Liver (tissue), 9 donors: ENCODE data around the gene CCDC152. TPM values are rescaled to one million over a fixed set of nuclear protein-coding genes. Genes with fewer than 3 reads are reported as not detected.

Source experiments
- DNase-seq: peaks from one replicate; pipeline ENCODE4 v3.0.0-alpha.2; 2017; ENCODE audit warnings: low spot score
- H3K27ac ChIP-seq, 2 donors: one replicate each; pipeline ENCODE4 v1.7.0; 2013; ENCODE audit warnings: inconsistent platforms in 2 of 2, low read length in 2 of 2, control low read depth in 1 of 2, low read depth in 1 of 2, mild to moderate bottlenecking in 1 of 2
- H3K27me3 ChIP-seq, 4 donors: one replicate each; pipeline versions ENCODE4 v1.6.1 to v1.7.0; 2013; ENCODE audit warnings: low read length in 3 of 4, inconsistent platforms in 1 of 4, mild to moderate bottlenecking in 1 of 4, moderate library complexity in 1 of 4; ENCODE audit not compliant: control insufficient read depth in 4 of 4, insufficient read depth in 4 of 4
- H3K36me3 ChIP-seq, 4 donors: one replicate each; pipeline versions ENCODE4 v1.6.1 to v1.7.0; 2013; ENCODE audit warnings: low read length in 3 of 4, mild to moderate bottlenecking in 3 of 4, low read depth in 1 of 4, moderate library complexity in 1 of 4; ENCODE audit not compliant: control insufficient read depth in 4 of 4, insufficient read depth in 3 of 4
- H3K4me1 ChIP-seq, 4 donors: one replicate each; pipeline versions ENCODE4 v1.6.1 to v1.7.0; 2013; ENCODE audit warnings: low read length in 3 of 4, mild to moderate bottlenecking in 3 of 4, moderate library complexity in 1 of 4; ENCODE audit not compliant: control insufficient read depth in 4 of 4, insufficient read depth in 4 of 4
- H3K4me3 ChIP-seq, 3 donors: one replicate each; pipeline versions ENCODE4 v1.6.1 to v1.7.0; 2013; ENCODE audit warnings: low read length in 3 of 3, control low read depth in 1 of 3, low read depth in 1 of 3, mild to moderate bottlenecking in 1 of 3
- H3K9ac ChIP-seq, 2 donors: one replicate each; pipeline ENCODE4 v1.7.0; 2013; ENCODE audit warnings: low read length in 2 of 2, mild to moderate bottlenecking in 2 of 2, moderate library complexity in 2 of 2, control low read depth in 1 of 2, low read depth in 1 of 2
- H3K9me3 ChIP-seq, 4 donors: one replicate each; pipeline versions ENCODE4 v1.6.1 to v1.7.0; 2013; ENCODE audit warnings: low read length in 3 of 4; ENCODE audit not compliant: control insufficient read depth in 4 of 4
- EGR1 ChIP-seq, 2 donors: IDR thresholded peaks; 2 replicates each; pipeline ENCODE4 v1.6.1; 2016 to 2018; ENCODE audit warnings: antibody characterized with exemption in 2 of 2, low read depth in 2 of 2
- FOXA1 ChIP-seq: IDR thresholded peaks from 2 replicates; pipeline ENCODE4 v1.6.1; 2016; ENCODE audit warnings: antibody characterized with exemption
- FOXA2 ChIP-seq: IDR thresholded peaks from 2 replicates; pipeline ENCODE4 v1.6.1; 2016; ENCODE audit warnings: antibody characterized with exemption
- GABPA ChIP-seq, 2 donors: IDR thresholded peaks in 1 of 2; conservative IDR thresholded peaks in 1 of 2; 2 replicates each; pipeline ENCODE4 v1.6.1; 2016; ENCODE audit warnings: antibody characterized with exemption in 2 of 2, mild to moderate bottlenecking in 1 of 2, moderate library complexity in 1 of 2
- HNF4A ChIP-seq, 2 donors: conservative IDR thresholded peaks; 2 replicates each; pipeline ENCODE4 v1.6.1; 2016; ENCODE audit warnings: antibody characterized with exemption in 2 of 2, mild to moderate bottlenecking in 2 of 2
- HNF4G ChIP-seq: IDR thresholded peaks from 2 replicates; pipeline ENCODE4 v1.6.1; 2016; ENCODE audit warnings: antibody characterized with exemption
- JUND ChIP-seq, 2 donors: IDR thresholded peaks; 2 replicates each; pipeline ENCODE4 v1.6.1; 2016; ENCODE audit warnings: antibody characterized with exemption in 2 of 2
- NR2F2 ChIP-seq: IDR thresholded peaks from 2 replicates; pipeline ENCODE4 v1.6.1; 2016; ENCODE audit warnings: antibody characterized with exemption
- RAD21 ChIP-seq, 2 donors: IDR thresholded peaks; 2 replicates each; pipeline ENCODE4 v1.6.1; 2016; ENCODE audit warnings: antibody characterized with exemption in 2 of 2, mild to moderate bottlenecking in 2 of 2
- RXRA ChIP-seq, 2 donors: IDR thresholded peaks; 2 replicates each; pipeline ENCODE4 v1.6.1; 2017 to 2018; ENCODE audit warnings: antibody characterized with exemption in 2 of 2, mild to moderate bottlenecking in 1 of 2
- SP1 ChIP-seq: IDR thresholded peaks from 2 replicates; pipeline ENCODE4 v1.6.1; 2018; ENCODE audit warnings: antibody characterized with exemption, mild to moderate bottlenecking
- TAF1 ChIP-seq: conservative IDR thresholded peaks from 2 replicates; pipeline ENCODE4 v1.6.1; 2016; ENCODE audit warnings: antibody characterized with exemption, mild to moderate bottlenecking
- YY1 ChIP-seq: IDR thresholded peaks from 2 replicates; pipeline ENCODE4 v1.6.1; 2016; ENCODE audit warnings: antibody characterized with exemption, mild to moderate bottlenecking
- WGBS: extraction: QIAGEN DNeasy Blood & Tissue Kit; methylation state at CpG from one replicate; pipeline ENCODE4 v1.1.7; 2013; 5-methylcytosine and 5-hydroxymethylcytosine counted together
- polyA plus RNA-seq, 2 donors: library from polyadenylated mRNA; stranded (reverse) in 1 of 2; unstranded in 1 of 2; fragments of 200-250 nt in 1 of 2; fragments of >200 nt in 1 of 2; fragmentation: Nextera tagmentation in 1 of 2; extraction: Ambion mirVana in 1 of 2; gene quantifications; one replicate each; pipeline versions ENCODE4 v1.2.1 to v1.2.3, GENCODE V29; 2013 to 2015
- total RNA-seq, 2 donors: library from RNA; depleted of rRNA; stranded (reverse); fragments of >200 nt; gene quantifications; one replicate each; pipeline ENCODE4 v1.2.3, GENCODE V29; 2014
- TF ChIP-seq, protein P1 (sequence below): fragments of 150-350 bp; IDR thresholded peaks from 2 replicates; pipeline ENCODE4 v1.5.1; 2017; ENCODE audit warnings: improper control_type of control experiment, low read depth, low read length; ENCODE audit not compliant: missing input control
- TF ChIP-seq, protein P2 (sequence below): IDR thresholded peaks from 2 replicates; pipeline ENCODE4 v1.6.1; 2016; ENCODE audit warnings: antibody characterized with exemption
- TF ChIP-seq, protein P3 (sequence below): IDR thresholded peaks from 2 replicates; pipeline ENCODE4 v1.6.1; 2016; ENCODE audit warnings: antibody characterized with exemption, mild to moderate bottlenecking
- TF ChIP-seq, protein P4 (sequence below): IDR thresholded peaks from 2 replicates; pipeline ENCODE4 v1.6.1; 2016; ENCODE audit warnings: antibody characterized with exemption
- TF ChIP-seq, protein P5 (sequence below): IDR thresholded peaks from 2 replicates; pipeline ENCODE4 v1.6.1; 2016; ENCODE audit warnings: antibody characterized with exemption
- donor health status: healthy.
- donor health status: healthy.
- donor health status: healthy.
- donor health status: healthy.
- donor health status: healthy.

Gene CCDC152
- total and polyA plus RNA-seq, 4 donors: 0.08 to 81.4 (median 3.3) TPM

DNA sequence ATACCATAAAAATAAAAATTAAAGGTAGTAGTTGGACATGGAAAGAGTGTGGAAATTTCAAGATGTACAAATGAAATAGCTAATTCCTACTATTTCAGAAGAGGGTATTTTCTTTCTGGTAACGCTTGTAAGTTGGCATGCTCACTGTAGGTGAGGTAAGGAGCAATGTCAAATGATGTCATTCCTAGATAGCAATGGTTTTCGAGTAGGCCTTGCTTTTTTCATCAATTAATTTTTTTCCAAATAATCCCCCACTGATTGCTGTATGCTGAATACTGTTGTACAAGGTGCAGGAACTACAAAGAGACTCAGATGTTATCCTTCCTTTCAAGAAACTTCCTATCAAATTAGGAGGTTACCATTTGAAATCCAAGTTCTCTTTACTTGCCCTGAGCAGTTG, 56.0 kb downstream of the CCDC152 start:
- TF ChIP-seq HNF4A (conservative IDR thresholded peaks at IDR 0.05): no peak
- TF ChIP-seq JUND (IDR thresholded peaks at IDR 0.05): peak in 1 of 2 donors; percentile 28
- H3K4me1 ChIP-seq: peaks cover 4 to 37% (median 24%) of the 10 kb centered on the region in 4 donors
- peak overlapping the region; percentile 44 to 98 for H3K9ac ChIP-seq
- H3K4me3 ChIP-seq: peak overlapping the region in 1 of 3 donors; percentile 76
- no peaks in the 10 kb centered on the region for H3K9me3 ChIP-seq
- H3K27ac ChIP-seq: peak overlapping the region; percentile 70 to 82
- H3K27me3 ChIP-seq: no peaks in the 10 kb centered on the region
- peaks cover 0 to 2% (median 1%) of the 10 kb centered on the region in 4 donors for H3K36me3 ChIP-seq
- DNase-seq: no peak
- WGBS: 33% methylated on average over 2 of the region's 2 CpGs

DNA sequence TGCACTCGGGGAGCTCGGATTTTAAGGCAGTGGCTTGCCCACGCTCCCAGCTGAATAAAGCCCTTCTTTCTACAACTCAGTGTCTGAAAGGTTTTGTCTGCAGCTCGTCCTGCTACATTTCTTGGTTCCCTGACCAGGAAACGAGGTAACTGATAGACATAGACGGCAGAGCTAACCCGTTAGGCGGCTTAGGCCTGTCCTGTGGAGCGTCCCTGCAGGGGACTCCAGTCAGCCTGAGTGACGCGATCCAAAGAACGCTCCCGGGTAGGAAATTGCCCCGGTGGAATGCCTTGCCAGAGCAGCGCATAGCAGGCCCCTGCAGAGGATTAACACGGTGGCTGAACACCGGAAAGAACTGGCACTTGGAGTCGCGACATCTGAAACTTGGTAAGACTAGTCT, 56.9 kb downstream of the CCDC152 start:
- Histone ChIP-seq H3K9ac (peak overlapping the region; percentile 12 to 98), H3K27me3 (no peaks in the 10 kb centered on the region), H3K4me3 (peak overlapping the region in 2 of 3 donors; percentile 8 to 20), H3K36me3 (no peaks in the 10 kb centered on the region), H3K4me1 (peaks cover 4 to 34% (median 22%) of the 10 kb centered on the region in 4 donors), H3K27ac (peak overlapping the region; percentile 70 to 82), H3K9me3 (no peaks in the 10 kb centered on the region)
- TF ChIP-seq NR2F2 (no peak), RXRA (IDR thresholded peaks at IDR 0.05) (no peak), SP1 (no peak), EGR1 (IDR thresholded peaks at IDR 0.05; ENCODE audit: low read depth in 2 of 2) (no peak), YY1 (no peak), HNF4G (no peak), HNF4A (conservative IDR thresholded peaks at IDR 0.05) (no peak), TAF1 (no peak), RAD21 (IDR thresholded peaks at IDR 0.05) (no peak), GABPA (IDR thresholded peaks at IDR 0.05 in 1 of 2, conservative IDR thresholded peaks at IDR 0.05 in 1 of 2) (no peak), FOXA1 (no peak), FOXA2 (no peak), JUND (IDR thresholded peaks at IDR 0.05) (no peak)
- TF ChIP-seq, protein P1, sequence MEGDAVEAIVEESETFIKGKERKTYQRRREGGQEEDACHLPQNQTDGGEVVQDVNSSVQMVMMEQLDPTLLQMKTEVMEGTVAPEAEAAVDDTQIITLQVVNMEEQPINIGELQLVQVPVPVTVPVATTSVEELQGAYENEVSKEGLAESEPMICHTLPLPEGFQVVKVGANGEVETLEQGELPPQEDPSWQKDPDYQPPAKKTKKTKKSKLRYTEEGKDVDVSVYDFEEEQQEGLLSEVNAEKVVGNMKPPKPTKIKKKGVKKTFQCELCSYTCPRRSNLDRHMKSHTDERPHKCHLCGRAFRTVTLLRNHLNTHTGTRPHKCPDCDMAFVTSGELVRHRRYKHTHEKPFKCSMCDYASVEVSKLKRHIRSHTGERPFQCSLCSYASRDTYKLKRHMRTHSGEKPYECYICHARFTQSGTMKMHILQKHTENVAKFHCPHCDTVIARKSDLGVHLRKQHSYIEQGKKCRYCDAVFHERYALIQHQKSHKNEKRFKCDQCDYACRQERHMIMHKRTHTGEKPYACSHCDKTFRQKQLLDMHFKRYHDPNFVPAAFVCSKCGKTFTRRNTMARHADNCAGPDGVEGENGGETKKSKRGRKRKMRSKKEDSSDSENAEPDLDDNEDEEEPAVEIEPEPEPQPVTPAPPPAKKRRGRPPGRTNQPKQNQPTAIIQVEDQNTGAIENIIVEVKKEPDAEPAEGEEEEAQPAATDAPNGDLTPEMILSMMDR: no peak
- TF ChIP-seq, protein P2, sequence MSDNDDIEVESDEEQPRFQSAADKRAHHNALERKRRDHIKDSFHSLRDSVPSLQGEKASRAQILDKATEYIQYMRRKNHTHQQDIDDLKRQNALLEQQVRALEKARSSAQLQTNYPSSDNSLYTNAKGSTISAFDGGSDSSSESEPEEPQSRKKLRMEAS: no peak
- TF ChIP-seq, protein P3, sequence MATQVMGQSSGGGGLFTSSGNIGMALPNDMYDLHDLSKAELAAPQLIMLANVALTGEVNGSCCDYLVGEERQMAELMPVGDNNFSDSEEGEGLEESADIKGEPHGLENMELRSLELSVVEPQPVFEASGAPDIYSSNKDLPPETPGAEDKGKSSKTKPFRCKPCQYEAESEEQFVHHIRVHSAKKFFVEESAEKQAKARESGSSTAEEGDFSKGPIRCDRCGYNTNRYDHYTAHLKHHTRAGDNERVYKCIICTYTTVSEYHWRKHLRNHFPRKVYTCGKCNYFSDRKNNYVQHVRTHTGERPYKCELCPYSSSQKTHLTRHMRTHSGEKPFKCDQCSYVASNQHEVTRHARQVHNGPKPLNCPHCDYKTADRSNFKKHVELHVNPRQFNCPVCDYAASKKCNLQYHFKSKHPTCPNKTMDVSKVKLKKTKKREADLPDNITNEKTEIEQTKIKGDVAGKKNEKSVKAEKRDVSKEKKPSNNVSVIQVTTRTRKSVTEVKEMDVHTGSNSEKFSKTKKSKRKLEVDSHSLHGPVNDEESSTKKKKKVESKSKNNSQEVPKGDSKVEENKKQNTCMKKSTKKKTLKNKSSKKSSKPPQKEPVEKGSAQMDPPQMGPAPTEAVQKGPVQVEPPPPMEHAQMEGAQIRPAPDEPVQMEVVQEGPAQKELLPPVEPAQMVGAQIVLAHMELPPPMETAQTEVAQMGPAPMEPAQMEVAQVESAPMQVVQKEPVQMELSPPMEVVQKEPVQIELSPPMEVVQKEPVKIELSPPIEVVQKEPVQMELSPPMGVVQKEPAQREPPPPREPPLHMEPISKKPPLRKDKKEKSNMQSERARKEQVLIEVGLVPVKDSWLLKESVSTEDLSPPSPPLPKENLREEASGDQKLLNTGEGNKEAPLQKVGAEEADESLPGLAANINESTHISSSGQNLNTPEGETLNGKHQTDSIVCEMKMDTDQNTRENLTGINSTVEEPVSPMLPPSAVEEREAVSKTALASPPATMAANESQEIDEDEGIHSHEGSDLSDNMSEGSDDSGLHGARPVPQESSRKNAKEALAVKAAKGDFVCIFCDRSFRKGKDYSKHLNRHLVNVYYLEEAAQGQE: no peak
- TF ChIP-seq, protein P4, sequence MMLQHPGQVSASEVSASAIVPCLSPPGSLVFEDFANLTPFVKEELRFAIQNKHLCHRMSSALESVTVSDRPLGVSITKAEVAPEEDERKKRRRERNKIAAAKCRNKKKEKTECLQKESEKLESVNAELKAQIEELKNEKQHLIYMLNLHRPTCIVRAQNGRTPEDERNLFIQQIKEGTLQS: no peak
- TF ChIP-seq, protein P5, sequence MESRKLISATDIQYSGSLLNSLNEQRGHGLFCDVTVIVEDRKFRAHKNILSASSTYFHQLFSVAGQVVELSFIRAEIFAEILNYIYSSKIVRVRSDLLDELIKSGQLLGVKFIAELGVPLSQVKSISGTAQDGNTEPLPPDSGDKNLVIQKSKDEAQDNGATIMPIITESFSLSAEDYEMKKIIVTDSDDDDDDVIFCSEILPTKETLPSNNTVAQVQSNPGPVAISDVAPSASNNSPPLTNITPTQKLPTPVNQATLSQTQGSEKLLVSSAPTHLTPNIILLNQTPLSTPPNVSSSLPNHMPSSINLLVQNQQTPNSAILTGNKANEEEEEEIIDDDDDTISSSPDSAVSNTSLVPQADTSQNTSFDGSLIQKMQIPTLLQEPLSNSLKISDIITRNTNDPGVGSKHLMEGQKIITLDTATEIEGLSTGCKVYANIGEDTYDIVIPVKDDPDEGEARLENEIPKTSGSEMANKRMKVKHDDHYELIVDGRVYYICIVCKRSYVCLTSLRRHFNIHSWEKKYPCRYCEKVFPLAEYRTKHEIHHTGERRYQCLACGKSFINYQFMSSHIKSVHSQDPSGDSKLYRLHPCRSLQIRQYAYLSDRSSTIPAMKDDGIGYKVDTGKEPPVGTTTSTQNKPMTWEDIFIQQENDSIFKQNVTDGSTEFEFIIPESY: no peak
- no peak for DNase-seq
- WGBS: 37% methylated on average over 19 of the region's 19 CpGs
